Transverse colon (tissue), 4 donors: Measurements from ENCODE around the gene EGLN1. TPM values are rescaled to one million over a fixed set of nuclear protein-coding genes. Genes with fewer than 3 reads are reported as not detected.

ENCODE experiments used
- DNase-seq: peaks from one replicate; pipeline ENCODE4 v3.0.0-alpha.2; 2019
- H3K27ac ChIP-seq, 4 donors: fragments of 200-600 bp; sonication (generic); 2 replicates each; pipeline ENCODE4 v1.5.1; 2016 to 2018; ENCODE audit warnings: inconsistent platforms in 4 of 4
- H3K27me3 ChIP-seq: fragments of 200-600 bp; sonication (generic); 2 replicates; pipeline ENCODE4 v1.5.1; 2017; ENCODE audit warnings: inconsistent platforms
- H3K36me3 ChIP-seq, 4 donors: fragments of 200-600 bp; sonication (generic); 2 replicates each; pipeline ENCODE4 v1.5.1; 2017 to 2019; ENCODE audit warnings: inconsistent platforms in 4 of 4
- H3K4me1 ChIP-seq, 4 donors: fragments of 200-600 bp; sonication (generic); 2 replicates each; pipeline ENCODE4 v1.5.1; 2017 to 2020; ENCODE audit warnings: inconsistent platforms in 4 of 4
- H3K4me3 ChIP-seq, 4 donors: fragments of 200-600 bp; sonication (generic); 1 replicate in 1 of 4; 2 replicates in 3 of 4; pipeline versions ENCODE4 v1.5.1 to v1.6.1; 2017 to 2019; ENCODE audit warnings: inconsistent platforms in 4 of 4
- H3K9me3 ChIP-seq, 2 donors: fragments of 200-600 bp; sonication (generic); 2 replicates each; pipeline ENCODE4 v1.5.1; 2017 to 2019; ENCODE audit warnings: inconsistent platforms in 2 of 2
- CTCF ChIP-seq, 5 experiments: fragments of 200-600 bp in 3 of 5; fragments of 450-650 bp in 2 of 5; sonication (generic) in 3 of 5; IDR thresholded peaks; 1 replicate in 2 of 5; 2 replicates in 3 of 5; pipeline ENCODE4 v1.5.1; 2016 to 2017; ENCODE audit warnings: antibody characterized with exemption in 5 of 5, inconsistent platforms in 3 of 5, mild to moderate bottlenecking in 2 of 5, moderate library complexity in 1 of 5
- EP300 ChIP-seq: sonication (generic); formaldehyde crosslinking; IDR thresholded peaks from one replicate; pipeline ENCODE4 v1.6.1; 2017; ENCODE audit warnings: antibody characterized with exemption, low read depth
- POLR2A ChIP-seq: fragments of 450-650 bp; IDR thresholded peaks from one replicate; pipeline ENCODE4 v1.6.1; 2016; ENCODE audit warnings: antibody characterized with exemption, mild to moderate bottlenecking, moderate library complexity
- POLR2AphosphoS5 ChIP-seq, 3 donors: sonication (generic); formaldehyde crosslinking; IDR thresholded peaks; one replicate each; pipeline ENCODE4 v1.6.1; 2016; ENCODE audit warnings: antibody characterized with exemption in 3 of 3
- WGBS, 2 donors: methylation state at CpG; one replicate each; pipeline ENCODE4 v1.1.5; 2018; ENCODE audit warnings: low coverage in 1 of 2; 5-methylcytosine and 5-hydroxymethylcytosine counted together
- in situ Hi-C, 4 donors: fragments of 200-750 bp; cut with MboI; loops; one replicate each; pipeline versions ENCODE4 v1.15.0 to v1.15.1; 2017; ENCODE audit warnings: low sequenced_read_pairs in 3 of 4, low pct_ligation_motif_present in 1 of 4, low pct_unique_long_range_greater_than_20kb in 1 of 4
- intact Hi-C: fragments of 100-400 bp; cut with DNase I; formaldehyde crosslinking; loops from one replicate; pipeline ENCODE4 v1.15.1; 2023; ENCODE audit warnings: low total_unique reads
- total RNA-seq, 4 donors: library from RNA; depleted of rRNA; stranded (reverse); fragments of >200 nt; gene quantifications; one replicate each; pipeline ENCODE4 v1.1.0, GENCODE V29; 2016

The EGLN1 gene
- total RNA-seq, 4 donors from 2014 or later = 40.2 to 69.2 (median 51.7) TPM

DNA sequence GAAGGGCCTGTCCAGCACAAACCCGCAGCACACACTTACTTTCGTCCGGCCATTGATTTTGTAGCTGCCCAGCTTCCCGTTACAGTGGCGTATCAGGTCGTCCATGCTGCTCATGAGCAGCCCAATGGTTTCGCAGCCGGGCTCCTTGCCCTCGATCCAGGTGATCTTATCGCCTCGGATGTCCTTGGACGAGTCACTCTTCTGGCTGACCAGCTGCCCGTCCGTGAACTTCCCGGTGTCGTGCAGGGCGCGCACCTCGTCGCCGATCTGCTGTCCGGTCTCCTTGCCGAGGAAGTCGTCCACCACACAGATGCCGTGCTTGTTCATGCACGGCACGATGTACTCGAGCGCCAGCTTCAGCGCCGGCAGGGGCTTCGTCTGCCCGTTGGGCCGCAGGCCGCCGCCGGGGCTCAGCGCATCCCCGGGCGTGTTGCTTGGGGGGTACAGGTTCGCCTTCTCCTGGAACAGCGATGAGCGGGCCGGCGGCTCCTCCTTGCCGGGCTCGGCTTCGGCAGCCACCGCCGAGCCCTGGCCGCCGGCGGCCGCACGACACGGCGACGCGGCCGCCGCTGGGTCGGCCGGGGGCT lies 1.0 kb downstream of the EGLN1 start:
- intact Hi-C loops = no loop called here
- no peaks in the 10 kb centered on the region for H3K9me3 ChIP-seq
- DNase-seq = peak; percentile 51
- no peaks in the 10 kb centered on the region for H3K27me3 ChIP-seq
- peak overlapping the region; percentile 99 to 100 (median 100) for H3K27ac ChIP-seq
- 0% methylated on average over 30 of the region's 63 CpGs; no CpG with 5 or more reads in 1 of the 2 donors for WGBS, 2 donors
- in situ Hi-C loops = no loop called here
- H3K4me1 ChIP-seq = peaks cover 13 to 53% (median 36%) of the 10 kb centered on the region in 4 donors
- TF ChIP-seq CTCF (IDR thresholded peaks at IDR 0.05) = no peak
- peak; percentile 40 for TF ChIP-seq POLR2A
- TF ChIP-seq POLR2AphosphoS5 (IDR thresholded peaks at IDR 0.05) = peak in 2 of 3 donors; percentile 65 to 77
- H3K36me3 ChIP-seq = no peaks in the 10 kb centered on the region
- H3K4me3 ChIP-seq = peak overlapping the region; percentile 45 to 97 (median 94)

- Histone ChIP-seq H3K36me3 (no peaks in the 10 kb centered on the region), H3K4me1 (peaks cover 13 to 60% (median 36%) of the 10 kb centered on the region in 4 donors), H3K4me3 (peak overlapping the region; percentile 45 to 97 (median 94)), H3K27me3 (no peaks in the 10 kb centered on the region), H3K9me3 (no peaks in the 10 kb centered on the region), H3K27ac (peak overlapping the region; percentile 99 to 100 (median 100))
- in situ Hi-C loops = no loop called here
- DNase-seq = no peak
- TF ChIP-seq CTCF (IDR thresholded peaks at IDR 0.05) (no peak), POLR2AphosphoS5 (IDR thresholded peaks at IDR 0.05) (no peak), POLR2A (no peak), EP300 (no peak)
- intact Hi-C loops = no loop called here
- 0 to 2% methylated on average over 11 to 18 of the region's 18 CpGs for WGBS, 2 donors
Observed at GRCh38 chr1:231420299-231420958, 1.7 kb downstream of the EGLN1 start.

DNA sequence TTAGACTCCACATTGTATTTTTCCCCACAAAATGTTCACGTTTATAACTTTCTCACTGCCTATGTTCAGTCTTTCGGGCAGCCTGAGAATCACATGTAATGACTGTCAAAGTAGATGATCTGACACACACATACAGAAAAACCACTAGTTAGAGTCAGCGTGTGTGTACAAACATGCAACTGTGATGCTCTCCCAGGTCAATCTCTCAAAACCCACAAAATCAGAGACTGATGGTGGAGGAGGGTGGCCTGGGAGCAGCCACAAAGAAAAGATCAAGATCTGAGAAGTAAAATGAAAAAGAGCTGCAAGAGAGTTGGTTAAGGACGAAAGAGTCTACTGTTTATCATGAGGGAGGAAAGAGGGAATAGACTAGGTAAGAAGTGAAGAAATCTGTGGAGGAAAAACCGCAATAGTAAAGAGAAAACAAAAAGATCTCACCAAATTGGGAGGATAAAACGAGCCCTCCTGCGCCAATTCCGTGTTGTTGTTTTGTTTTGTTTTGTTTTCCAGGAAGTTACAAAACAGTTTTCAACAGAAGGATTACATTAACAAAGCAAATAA lies 2.3 kb downstream of the EGLN1 start:
- peak overlapping the region; percentile 45 to 97 (median 94) for H3K4me3 ChIP-seq
- no peaks in the 10 kb centered on the region for H3K27me3 ChIP-seq
- DNase-seq = no peak
- no peaks in the 10 kb centered on the region for H3K36me3 ChIP-seq
- TF ChIP-seq POLR2AphosphoS5 (IDR thresholded peaks at IDR 0.05) (no peak), POLR2A (no peak), CTCF (IDR thresholded peaks at IDR 0.05) (no peak), EP300 (no peak)
- no peaks in the 10 kb centered on the region for H3K9me3 ChIP-seq
- intact Hi-C loops (no loop called here), in situ Hi-C loops (no loop called here)
- peak overlapping the region; percentile 99 to 100 (median 100) for H3K27ac ChIP-seq
- peaks cover 13 to 65% (median 36%) of the 10 kb centered on the region in 4 donors for H3K4me1 ChIP-seq
- 3 to 9% methylated on average over 7 to 8 of the region's 8 CpGs for WGBS, 2 donors

GRCh38 chr1:231419147-231419546 lies 2.9 kb downstream of the EGLN1 start:
- in situ Hi-C loops (no loop called here), intact Hi-C loops (no loop called here)
- DNase-seq = no peak
- H3K9me3 ChIP-seq = no peaks in the 10 kb centered on the region
- peak overlapping the region in 2 of 4 donors; percentile 100 for H3K27ac ChIP-seq
- no peaks in the 10 kb centered on the region for H3K36me3 ChIP-seq
- WGBS, 2 donors = 36 to 37% methylated on average over 1 of the region's 1 CpG
- H3K27me3 ChIP-seq = no peaks in the 10 kb centered on the region
- peak overlapping the region; percentile 3 to 97 (median 58) for H3K4me3 ChIP-seq
- no peak for TF ChIP-seq POLR2AphosphoS5 (IDR thresholded peaks at IDR 0.05)
- peaks cover 15 to 69% (median 40%) of the 10 kb centered on the region in 4 donors for H3K4me1 ChIP-seq
